Dermis blood vessel endothelial cell (primary cell): Measurements from ENCODE around the gene TELO2. TPM values are rescaled to one million over a fixed set of nuclear protein-coding genes. Genes with fewer than 3 reads are reported as not detected.

Experiments used
- DNase-seq: peaks from one replicate; pipeline ENCODE4 v3.0.0; 2010
- total RNA-seq: library from RNA; depleted of rRNA; stranded (reverse); fragments of >200 nt; gene quantifications from 2 replicates; pipeline ENCODE4 v1.2.3, GENCODE V29; 2014

The TELO2 gene
- total RNA-seq, 1 donor from 2014 or later: 21.3 TPM

- DNase-seq: no peak
These were observed 30.6 kb downstream of the TELO2 start for GRCh38 chr16:1523581-1524245.

GRCh38 chr16:1524366-1524765 lies 31.2 kb downstream of the TELO2 start:
- DNase-seq: no peak

GRCh38 chr16:1525871-1526607 lies 32.9 kb downstream of the TELO2 start:
- DNase-seq: no peak

- peak; percentile 49 for DNase-seq
These were observed 33.7 kb downstream of the TELO2 start for GRCh38 chr16:1526608-1527555.

- peak; percentile 67 for DNase-seq
These were observed 35.0 kb downstream of the TELO2 start for GRCh38 chr16:1527836-1528811.

GRCh38 chr16:1528921-1529537 lies 35.9 kb downstream of the TELO2 start:
- no peak for DNase-seq

GRCh38 chr16:1530349-1530882 lies 37.3 kb downstream of the TELO2 start:
- no peak for DNase-seq

- DNase-seq: no peak
These were observed 37.9 kb downstream of the TELO2 start for GRCh38 chr16:1530883-1531637.

- DNase-seq: no peak
These were observed 38.4 kb downstream of the TELO2 start for GRCh38 chr16:1531638-1531910.

- peak; percentile 29 for DNase-seq
These were observed 39.1 kb downstream of the TELO2 start for GRCh38 chr16:1532081-1532760.

- DNase-seq: no peak
These were observed 39.6 kb downstream of the TELO2 start for GRCh38 chr16:1532771-1533170.

GRCh38 chr16:1533443-1533951 lies 40.3 kb downstream of the TELO2 start, which contains the start of gene TMEM204:
Gene TMEM204, plus strand, starts transcription at chr16:1533666. Its CDS starts 610 bp downstream, at chr16:1534276.
- DNase-seq: peak; percentile 78

GRCh38 chr16:1534021-1535020 lies 41.2 kb downstream of the TELO2 start:
- peak; percentile 49 for DNase-seq

- DNase-seq: peak; percentile 34
These were observed 42.5 kb downstream of the TELO2 start for GRCh38 chr16:1535391-1536291.

GRCh38 chr16:1536601-1537000 lies 43.4 kb downstream of the TELO2 start:
- DNase-seq: no peak

- DNase-seq: no peak
These were observed 44.0 kb downstream of the TELO2 start for GRCh38 chr16:1537138-1537577.

GRCh38 chr16:1537763-1538289 lies 44.7 kb downstream of the TELO2 start:
- no peak for DNase-seq
